Measurements from ENCODE around the gene CDH6. TPM values are rescaled to one million over a fixed set of nuclear protein-coding genes. Genes with fewer than 3 reads are reported as not detected.

CDH6 gene
- total RNA-seq, 1 experiment from 2014 or later: not detected

- no peak overlapping the region for H3K27ac ChIP-seq
These were observed 80.3 kb downstream of the CDH6 start for GRCh38 chr5:31273631-31274378.

GRCh38 chr5:31280210-31280609, 86.7 kb downstream of the CDH6 start:
- POLR2A ChIA-PET (ENCODE audit: unreplicated experiment): interaction anchor here (0.6 kb wide), 1 partner anchor 229 kb away, joined by 5 read pairs; no protein-coding TSS in a partner anchor
- no peak for TF ChIP-seq CTCF (conservative IDR thresholded peaks at IDR 0.05)
- no peak for TF ChIP-seq EZH2 (IDR thresholded peaks at IDR 0.05; ENCODE audit: low read depth)
- Histone ChIP-seq H4K20me1 (ENCODE audit: insufficient read depth) (no peaks in the 10 kb centered on the region), H3K9me3 (ENCODE audit: insufficient read depth, low read depth) (no peaks in the 10 kb centered on the region), H2AFZ (no peak overlapping the region; the same call in 1 of the 2 replicates), H3K27ac (no peak overlapping the region), H3K36me3 (ENCODE audit: low read depth) (no peaks in the 10 kb centered on the region), H3K9me2 (ENCODE audit: insufficient read depth) (no peaks in the 10 kb centered on the region), H3K4me3 (no peak overlapping the region), H3K4me2 (no peak overlapping the region), H3K27me3 (ENCODE audit: insufficient read depth, low read depth) (no peaks in the 10 kb centered on the region), H3K79me2 (ENCODE audit: low read depth) (no peaks in the 10 kb centered on the region), H3F3A (ENCODE audit: insufficient read depth, low read depth) (no peaks in the 10 kb centered on the region), H3K4me1 (replicated peaks; ENCODE audit: insufficient read depth) (no peaks in the 10 kb centered on the region)
- no TSS peak for BruUV-seq (replicated peaks)
- CTCF ChIA-PET: no interaction called here
- no peak for DNase-seq
- intact Hi-C loops (cut with micrococcal nuclease; ENCODE audit: unreplicated experiment): no loop called here

More at GRCh38 chr5:31273631-31274378, 80.3 kb downstream of the CDH6 start:
- Histone ChIP-seq H3K79me2 (ENCODE audit: low read depth) (no peaks in the 10 kb centered on the region), H4K20me1 (ENCODE audit: insufficient read depth) (no peaks in the 10 kb centered on the region), H2AFZ (peak overlapping the region; percentile 56), H3K36me3 (ENCODE audit: low read depth) (no peaks in the 10 kb centered on the region), H3K4me2 (peak overlapping the region; percentile 55), H3K9me2 (ENCODE audit: insufficient read depth) (no peaks in the 10 kb centered on the region), H3K27me3 (ENCODE audit: insufficient read depth, low read depth) (no peaks in the 10 kb centered on the region), H3K9me3 (ENCODE audit: insufficient read depth, low read depth) (no peaks in the 10 kb centered on the region), H3K4me1 (replicated peaks; ENCODE audit: insufficient read depth) (no peaks in the 10 kb centered on the region), H3K4me3 (peak overlapping the region; percentile 28; the same call in 1 of the 2 replicates), H3F3A (ENCODE audit: insufficient read depth, low read depth) (no peaks in the 10 kb centered on the region)
- BruUV-seq (replicated peaks): no TSS peak
- CTCF ChIA-PET: no interaction called here
- POLR2A ChIA-PET (ENCODE audit: unreplicated experiment): no interaction called here
- intact Hi-C loops (cut with micrococcal nuclease; ENCODE audit: unreplicated experiment): no loop called here
- TF ChIP-seq CTCF (conservative IDR thresholded peaks at IDR 0.05) (no peak), EZH2 (IDR thresholded peaks at IDR 0.05; ENCODE audit: low read depth) (no peak)
- no peak for DNase-seq

GRCh38 chr5:31283326-31283725, 89.8 kb downstream of the CDH6 start:
- H3K36me3 ChIP-seq (ENCODE audit: low read depth): no peaks in the 10 kb centered on the region
- H3K4me3 ChIP-seq: no peak overlapping the region
- H3K4me1 ChIP-seq (replicated peaks; ENCODE audit: insufficient read depth): no peaks in the 10 kb centered on the region
- intact Hi-C loops (cut with micrococcal nuclease; ENCODE audit: unreplicated experiment): no loop called here
- no peak overlapping the region for H2AFZ ChIP-seq
- H3K79me2 ChIP-seq (ENCODE audit: low read depth): no peaks in the 10 kb centered on the region
- H3K9me2 ChIP-seq (ENCODE audit: insufficient read depth): no peaks in the 10 kb centered on the region; the same call in 1 of the 2 replicates
- TF ChIP-seq EZH2 (IDR thresholded peaks at IDR 0.05; ENCODE audit: low read depth): no peak
- TF ChIP-seq CTCF (conservative IDR thresholded peaks at IDR 0.05): no peak
- H3K27me3 ChIP-seq (ENCODE audit: insufficient read depth, low read depth): no peaks in the 10 kb centered on the region
- no peak for DNase-seq
- no peak overlapping the region for H3K27ac ChIP-seq
- no peaks in the 10 kb centered on the region for H3F3A ChIP-seq (ENCODE audit: insufficient read depth, low read depth)
- H3K4me2 ChIP-seq: no peak overlapping the region
- no TSS peak for BruUV-seq (replicated peaks)
- POLR2A ChIA-PET (ENCODE audit: unreplicated experiment): no interaction called here
- CTCF ChIA-PET: no interaction called here
- H4K20me1 ChIP-seq (ENCODE audit: insufficient read depth): no peaks in the 10 kb centered on the region
- H3K9me3 ChIP-seq (ENCODE audit: insufficient read depth, low read depth): no peaks in the 10 kb centered on the region
